ENCODE measurements around the gene ESYT2. TPM values are rescaled to one million over a fixed set of nuclear protein-coding genes. Genes with fewer than 3 reads are reported as not detected.
A peak's percentile ranks its signal among the peaks of the same experiment; 100 is the strongest.

The ESYT2 gene
- total RNA-seq, 1 donor from 2014 or later = 60.9 TPM

DNA sequence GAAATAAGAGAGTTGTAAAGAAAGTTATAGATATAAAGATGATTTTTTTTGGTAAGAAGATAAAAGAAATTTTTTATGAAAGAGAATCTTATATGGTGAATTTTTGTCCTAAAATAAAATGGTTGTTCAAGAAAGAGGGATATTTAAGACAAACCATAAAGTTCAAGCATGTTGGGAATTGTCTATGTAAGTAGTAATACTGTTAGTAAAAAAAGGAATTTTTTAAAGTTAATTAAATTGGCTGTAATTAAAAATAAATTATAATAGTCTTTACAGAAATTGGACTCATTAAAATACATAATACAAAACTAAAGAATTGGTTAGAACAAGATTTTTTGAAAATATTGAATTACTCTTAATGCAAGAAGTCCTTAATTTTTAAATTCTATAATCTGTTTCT, 17.0 kb upstream of the ESYT2 start:
- TF ChIP-seq CTCF (IDR thresholded peaks at IDR 0.05; ENCODE audit: insufficient read depth, low read depth, low read length) (no peak), EZH2 (IDR thresholded peaks at IDR 0.05; ENCODE audit: insufficient read depth, low read length) (no peak)
- H3K4me1 ChIP-seq (ENCODE audit: insufficient read depth, low read length) = no peaks in the 10 kb centered on the region
- no peaks in the 10 kb centered on the region for H3K4me1 Mint-ChIP-seq (ENCODE audit: low read depth, unreplicated experiment)
- H3K27me3 Mint-ChIP-seq (ENCODE audit: low read depth, unreplicated experiment) = peaks cover 3% of the 10 kb centered on the region
- no peak overlapping the region for H3K9ac ChIP-seq (ENCODE audit: low read length)
- H4K20me1 ChIP-seq (ENCODE audit: insufficient read depth, low read length) = no peaks in the 10 kb centered on the region
- H3K4me3 Mint-ChIP-seq (ENCODE audit: unreplicated experiment) = no peak overlapping the region
- no peaks in the 10 kb centered on the region for H3K36me3 Mint-ChIP-seq (ENCODE audit: low read depth, unreplicated experiment)
- H3K27ac ChIP-seq (ENCODE audit: low read depth, low read length) = no peak overlapping the region
- H3K4me2 ChIP-seq (ENCODE audit: low read length) = no peak overlapping the region
- peaks cover 8% of the 10 kb centered on the region for H3K9me3 Mint-ChIP-seq (ENCODE audit: unreplicated experiment)
- no peaks in the 10 kb centered on the region for H3K9me3 ChIP-seq (ENCODE audit: insufficient read depth, low read depth, low read length)
- no peaks in the 10 kb centered on the region for H3K79me2 ChIP-seq (ENCODE audit: insufficient read depth, low read length)
- no peak overlapping the region for H3K4me3 ChIP-seq (ENCODE audit: insufficient read depth, low read depth, low read length)
- no peak overlapping the region for H3K27ac Mint-ChIP-seq (ENCODE audit: unreplicated experiment)
- no peak for DNase-seq (ENCODE audit: low read depth)
- H3K27me3 ChIP-seq (ENCODE audit: insufficient read depth, low read length) = peaks cover 3% of the 10 kb centered on the region
- H3K36me3 ChIP-seq (ENCODE audit: insufficient read depth, low read length) = no peaks in the 10 kb centered on the region
- FAIRE-seq = no peak
- no peak overlapping the region for H2AFZ ChIP-seq (ENCODE audit: low read depth, low read length)

DNA sequence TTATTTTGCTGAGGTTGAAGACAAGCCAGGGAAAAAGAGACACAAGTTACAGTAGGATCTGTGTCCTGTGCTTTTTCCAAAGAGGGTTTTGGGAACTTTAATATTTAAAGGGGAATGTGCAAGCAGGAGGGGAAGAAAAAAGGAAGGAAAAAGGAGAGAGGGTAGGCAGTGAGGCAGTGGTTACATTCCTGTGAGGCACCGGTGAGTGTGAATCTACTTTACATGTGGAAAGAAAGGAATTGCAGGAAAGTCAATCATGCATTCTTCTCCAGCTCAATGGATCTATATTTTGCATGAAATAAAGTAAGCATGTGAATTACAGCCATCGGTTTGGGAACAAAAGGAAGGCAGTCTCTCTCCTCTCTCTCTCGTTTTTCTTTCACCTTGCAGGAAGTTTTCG, 14.5 kb upstream of the ESYT2 start:
- no peaks in the 10 kb centered on the region for H3K36me3 Mint-ChIP-seq (ENCODE audit: low read depth, unreplicated experiment)
- H3K4me1 Mint-ChIP-seq (ENCODE audit: low read depth, unreplicated experiment) = no peaks in the 10 kb centered on the region
- no peak overlapping the region for H3K27ac ChIP-seq (ENCODE audit: low read depth, low read length)
- H3K27me3 Mint-ChIP-seq (ENCODE audit: low read depth, unreplicated experiment) = peaks cover 3% of the 10 kb centered on the region
- no peaks in the 10 kb centered on the region for H3K36me3 ChIP-seq (ENCODE audit: insufficient read depth, low read length)
- DNase-seq (ENCODE audit: low read depth) (no peak), FAIRE-seq (no peak)
- peaks cover 5% of the 10 kb centered on the region for H3K9me3 Mint-ChIP-seq (ENCODE audit: unreplicated experiment)
- peaks cover 3% of the 10 kb centered on the region for H3K27me3 ChIP-seq (ENCODE audit: insufficient read depth, low read length)
- no peak overlapping the region for H3K4me3 Mint-ChIP-seq (ENCODE audit: unreplicated experiment)
- H4K20me1 ChIP-seq (ENCODE audit: insufficient read depth, low read length) = no peaks in the 10 kb centered on the region
- peak overlapping the region; percentile 4 for H2AFZ ChIP-seq (ENCODE audit: low read depth, low read length)
- no peak overlapping the region for H3K9ac ChIP-seq (ENCODE audit: low read length)
- no peak overlapping the region for H3K4me3 ChIP-seq (ENCODE audit: insufficient read depth, low read depth, low read length)
- TF ChIP-seq CTCF (IDR thresholded peaks at IDR 0.05; ENCODE audit: insufficient read depth, low read depth, low read length) = no peak
- TF ChIP-seq EZH2 (IDR thresholded peaks at IDR 0.05; ENCODE audit: insufficient read depth, low read length) = no peak
- H3K79me2 ChIP-seq (ENCODE audit: insufficient read depth, low read length) = no peaks in the 10 kb centered on the region
- no peaks in the 10 kb centered on the region for H3K9me3 ChIP-seq (ENCODE audit: insufficient read depth, low read depth, low read length)
- no peaks in the 10 kb centered on the region for H3K4me1 ChIP-seq (ENCODE audit: insufficient read depth, low read length)
- no peak overlapping the region for H3K27ac Mint-ChIP-seq (ENCODE audit: unreplicated experiment)
- no peak overlapping the region for H3K4me2 ChIP-seq (ENCODE audit: low read length)

DNA sequence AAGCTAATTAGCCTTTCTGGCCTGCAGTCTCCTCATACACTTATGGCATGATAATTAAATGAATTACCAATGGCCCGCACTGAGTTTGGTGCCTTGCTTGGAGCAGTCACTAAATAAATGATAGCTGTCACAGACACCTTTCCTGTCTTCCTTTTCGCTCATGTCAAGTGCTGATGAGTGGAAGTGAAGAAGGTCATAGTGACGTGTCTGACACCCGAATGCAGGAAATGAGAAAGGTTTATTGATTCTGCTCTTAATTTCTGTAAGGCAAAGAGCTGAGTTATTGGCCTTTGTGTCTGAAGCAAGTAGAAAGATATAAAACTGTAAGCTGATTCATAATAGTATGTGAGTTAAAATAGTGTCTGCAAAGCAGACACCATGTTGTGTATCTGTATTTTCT, 13.2 kb upstream of the ESYT2 start:
- Histone ChIP-seq H2AFZ (ENCODE audit: low read depth, low read length) (no peak overlapping the region), H3K9ac (ENCODE audit: low read length) (no peak overlapping the region), H3K79me2 (ENCODE audit: insufficient read depth, low read length) (no peaks in the 10 kb centered on the region), H3K4me3 (ENCODE audit: insufficient read depth, low read depth, low read length) (no peak overlapping the region), H3K27ac (ENCODE audit: low read depth, low read length) (no peak overlapping the region), H3K27me3 (ENCODE audit: insufficient read depth, low read length) (peaks cover 3% of the 10 kb centered on the region), H3K36me3 (ENCODE audit: insufficient read depth, low read length) (no peaks in the 10 kb centered on the region), H3K4me2 (ENCODE audit: low read length) (no peak overlapping the region), H3K4me1 (ENCODE audit: insufficient read depth, low read length) (no peaks in the 10 kb centered on the region), H3K9me3 (ENCODE audit: insufficient read depth, low read depth, low read length) (no peaks in the 10 kb centered on the region), H4K20me1 (ENCODE audit: insufficient read depth, low read length) (no peaks in the 10 kb centered on the region)
- TF ChIP-seq EZH2 (IDR thresholded peaks at IDR 0.05; ENCODE audit: insufficient read depth, low read length) (no peak), CTCF (IDR thresholded peaks at IDR 0.05; ENCODE audit: insufficient read depth, low read depth, low read length) (no peak)
- no peak overlapping the region for H3K4me3 Mint-ChIP-seq (ENCODE audit: unreplicated experiment)
- H3K36me3 Mint-ChIP-seq (ENCODE audit: low read depth, unreplicated experiment) = no peaks in the 10 kb centered on the region
- H3K9me3 Mint-ChIP-seq (ENCODE audit: unreplicated experiment) = peaks cover 5% of the 10 kb centered on the region
- FAIRE-seq (no peak), DNase-seq (ENCODE audit: low read depth) (no peak)
- no peaks in the 10 kb centered on the region for H3K4me1 Mint-ChIP-seq (ENCODE audit: low read depth, unreplicated experiment)
- H3K27me3 Mint-ChIP-seq (ENCODE audit: low read depth, unreplicated experiment) = peaks cover 3% of the 10 kb centered on the region
- no peak overlapping the region for H3K27ac Mint-ChIP-seq (ENCODE audit: unreplicated experiment)

Data from astrocyte (in vitro differentiated cells and primary cell).